NT2/D1 (cell line): ENCODE results near the gene ABCA5.

ENCODE experiments used
- SUZ12 ChIP-seq: IDR thresholded peaks from 2 replicates; pipeline ENCODE4 v1.6.1; 2011; ENCODE audit not compliant: insufficient read length, insufficient read depth; ENCODE audit errors: extremely low read depth
- YY1 ChIP-seq: IDR thresholded peaks from 2 replicates; pipeline ENCODE4 v1.6.1; 2011; ENCODE audit not compliant: insufficient read length, insufficient read depth
- ZNF274 ChIP-seq: IDR thresholded peaks from 2 replicates; pipeline ENCODE4 v1.6.1; 2011; ENCODE audit warnings: mild to moderate bottlenecking, low read depth, low read length

DNA sequence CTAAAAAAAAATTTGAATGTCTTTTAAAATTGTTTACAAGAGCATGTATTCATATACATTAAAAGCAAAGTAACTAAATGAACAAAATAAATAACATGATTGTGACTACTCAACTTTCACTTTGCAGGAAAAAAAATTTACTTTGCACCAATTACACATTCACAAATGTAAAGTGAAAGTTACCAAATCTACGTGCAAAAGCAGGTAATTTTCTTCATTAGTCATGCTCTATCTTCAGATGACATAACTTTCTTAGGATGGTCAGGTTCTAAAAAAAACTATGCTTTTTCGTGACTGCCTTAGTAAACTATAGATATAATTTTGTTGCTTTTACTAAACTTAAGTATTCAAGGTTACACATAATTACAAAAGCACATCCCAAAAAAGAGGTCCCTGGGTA is 81.3 kb downstream of the ABCA5 start:
- TF ChIP-seq ZNF274 (no peak), YY1 (no peak), SUZ12 (no peak)
